Thoracic aorta (tissue), 2 donors: ENCODE results near the gene NFIA. TPM values are rescaled to one million over a fixed set of nuclear protein-coding genes. Genes with fewer than 3 reads are reported as not detected.
A peak's percentile ranks its signal among the peaks of the same experiment; 100 is the strongest.

Experiments
- ATAC-seq: fragments of 150-250 bp; one replicate; pipeline ENCODE4 v1.8.0; 2017; ENCODE audit warnings: low read depth; ENCODE audit not compliant: insufficient number of reproducible peaks, low FRiP score
- DNase-seq: peaks from one replicate; pipeline ENCODE4 v3.0.0-alpha.2; 2020; ENCODE audit warnings: low spot score
- H3K27ac ChIP-seq, 2 donors: fragments of 200-600 bp; sonication (generic); 1 replicate in 1 of 2; 2 replicates in 1 of 2; pipeline ENCODE4 v1.5.1; 2016; ENCODE audit warnings: mild to moderate bottlenecking in 2 of 2, moderate library complexity in 2 of 2
- H3K27me3 ChIP-seq: fragments of 200-600 bp; sonication (generic); replicated peaks from 2 replicates; pipeline ENCODE4 v1.6.0; 2016; ENCODE audit warnings: mild to moderate bottlenecking; ENCODE audit not compliant: insufficient read depth
- H3K36me3 ChIP-seq: fragments of 200-600 bp; sonication (generic); one replicate; pipeline ENCODE4 v1.5.1; 2016
- H3K4me1 ChIP-seq, 2 donors: fragments of 200-600 bp; sonication (generic); 1 replicate in 1 of 2; 2 replicates in 1 of 2; pipeline versions ENCODE4 v1.5.1 to v1.6.0; 2016; ENCODE audit warnings: low read depth in 2 of 2, mild to moderate bottlenecking in 1 of 2; ENCODE audit not compliant: control insufficient read depth in 1 of 2
- H3K4me3 ChIP-seq: fragments of 200-600 bp; sonication (generic); 2 replicates; pipeline ENCODE4 v1.5.1; 2016; ENCODE audit warnings: mild to moderate bottlenecking
- H3K9me3 ChIP-seq: fragments of 200-600 bp; sonication (generic); 2 replicates; pipeline ENCODE4 v1.5.1; 2016
- total RNA-seq, 2 donors: library from RNA; depleted of rRNA; stranded (reverse); fragments of >200 nt; gene quantifications; one replicate each; pipeline versions ENCODE4 v1.1.0 to v1.2.3, GENCODE V29; 2016
- TF ChIP-seq, protein P1 (sequence below): fragments of 200-600 bp; sonication (generic); IDR thresholded peaks from one replicate; pipeline ENCODE4 v1.5.1; 2019; ENCODE audit warnings: antibody characterized with exemption

Gene NFIA
- total RNA-seq, 2 donors from 2014 or later = 99.8 to 118 TPM

DNA sequence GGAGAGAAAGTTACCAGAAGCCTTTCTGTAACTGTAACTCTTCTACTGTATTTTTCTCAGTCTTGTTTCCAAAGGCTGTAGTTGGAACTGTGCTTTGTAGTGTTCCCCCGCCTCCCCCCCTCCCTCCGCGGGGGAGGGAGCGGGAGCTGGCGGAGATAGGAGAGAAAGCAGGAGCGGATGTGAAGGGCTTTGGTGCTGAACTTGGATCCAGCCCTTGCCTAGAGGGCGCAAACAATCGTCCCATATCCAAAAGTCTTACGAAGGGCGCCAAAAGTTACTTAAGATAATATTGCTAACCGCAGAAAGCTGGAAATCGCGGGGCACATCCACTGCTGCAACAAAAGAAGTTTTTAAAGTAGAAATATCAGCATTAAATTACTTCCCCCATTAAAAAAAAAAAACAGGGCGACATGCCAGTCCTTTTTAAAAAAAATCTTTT, 2.4 kb upstream of the NFIA start:
- DNase-seq (peak; percentile 52), ATAC-seq (no peak)
- TF ChIP-seq, protein P1, sequence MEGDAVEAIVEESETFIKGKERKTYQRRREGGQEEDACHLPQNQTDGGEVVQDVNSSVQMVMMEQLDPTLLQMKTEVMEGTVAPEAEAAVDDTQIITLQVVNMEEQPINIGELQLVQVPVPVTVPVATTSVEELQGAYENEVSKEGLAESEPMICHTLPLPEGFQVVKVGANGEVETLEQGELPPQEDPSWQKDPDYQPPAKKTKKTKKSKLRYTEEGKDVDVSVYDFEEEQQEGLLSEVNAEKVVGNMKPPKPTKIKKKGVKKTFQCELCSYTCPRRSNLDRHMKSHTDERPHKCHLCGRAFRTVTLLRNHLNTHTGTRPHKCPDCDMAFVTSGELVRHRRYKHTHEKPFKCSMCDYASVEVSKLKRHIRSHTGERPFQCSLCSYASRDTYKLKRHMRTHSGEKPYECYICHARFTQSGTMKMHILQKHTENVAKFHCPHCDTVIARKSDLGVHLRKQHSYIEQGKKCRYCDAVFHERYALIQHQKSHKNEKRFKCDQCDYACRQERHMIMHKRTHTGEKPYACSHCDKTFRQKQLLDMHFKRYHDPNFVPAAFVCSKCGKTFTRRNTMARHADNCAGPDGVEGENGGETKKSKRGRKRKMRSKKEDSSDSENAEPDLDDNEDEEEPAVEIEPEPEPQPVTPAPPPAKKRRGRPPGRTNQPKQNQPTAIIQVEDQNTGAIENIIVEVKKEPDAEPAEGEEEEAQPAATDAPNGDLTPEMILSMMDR = peak; percentile 7
- H3K9me3 ChIP-seq = no peaks in the 10 kb centered on the region
- peak overlapping the region; percentile 96 for H3K4me3 ChIP-seq
- H3K27ac ChIP-seq = peak overlapping the region; percentile 79 to 87
- peaks cover 27 to 37% of the 10 kb centered on the region in 2 donors for H3K4me1 ChIP-seq
- no peaks in the 10 kb centered on the region for H3K27me3 ChIP-seq
- H3K36me3 ChIP-seq = no peaks in the 10 kb centered on the region

DNA sequence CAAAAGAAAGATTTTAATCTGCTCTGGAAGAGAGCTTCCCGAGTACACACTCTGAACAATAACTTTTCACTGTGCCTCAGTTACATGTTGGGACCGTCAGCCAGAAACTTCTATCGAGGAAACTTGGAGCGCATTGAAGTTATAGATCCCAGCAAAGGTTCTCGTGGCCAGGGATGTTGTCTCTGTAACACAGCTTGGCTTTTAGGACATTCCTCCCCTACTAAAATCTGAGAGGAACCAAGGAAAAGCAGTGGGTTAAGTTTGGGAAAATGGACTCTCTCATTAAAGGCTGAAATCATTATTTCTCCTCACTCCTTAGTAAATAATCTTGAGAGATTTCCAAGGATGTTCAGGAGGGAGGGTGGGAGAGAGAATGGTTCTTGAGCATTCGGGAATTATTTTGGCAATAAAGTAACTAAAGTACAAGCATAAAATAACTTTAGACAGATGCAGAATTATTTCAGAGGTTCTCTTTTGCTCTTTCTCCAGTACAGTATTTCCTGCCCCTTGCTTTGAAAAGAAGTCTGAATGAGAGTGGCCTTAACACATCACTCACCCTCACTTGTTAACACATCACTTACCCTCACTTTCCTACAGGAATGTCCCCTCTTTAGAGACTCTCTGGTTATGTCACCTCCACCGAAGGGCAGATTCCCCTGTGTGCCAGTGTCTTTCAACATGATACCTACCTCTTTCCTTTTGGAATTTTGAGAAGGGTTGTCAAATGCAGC, 1.8 kb upstream of the NFIA start:
- H3K4me1 ChIP-seq = peaks cover 27 to 37% of the 10 kb centered on the region in 2 donors
- DNase-seq (no peak), ATAC-seq (no peak)
- H3K27me3 ChIP-seq = no peaks in the 10 kb centered on the region
- TF ChIP-seq, protein P1 = no peak
- H3K27ac ChIP-seq = peak overlapping the region; percentile 79 to 87
- no peaks in the 10 kb centered on the region for H3K36me3 ChIP-seq
- peak overlapping the region; percentile 96 for H3K4me3 ChIP-seq
- H3K9me3 ChIP-seq = no peaks in the 10 kb centered on the region

DNA sequence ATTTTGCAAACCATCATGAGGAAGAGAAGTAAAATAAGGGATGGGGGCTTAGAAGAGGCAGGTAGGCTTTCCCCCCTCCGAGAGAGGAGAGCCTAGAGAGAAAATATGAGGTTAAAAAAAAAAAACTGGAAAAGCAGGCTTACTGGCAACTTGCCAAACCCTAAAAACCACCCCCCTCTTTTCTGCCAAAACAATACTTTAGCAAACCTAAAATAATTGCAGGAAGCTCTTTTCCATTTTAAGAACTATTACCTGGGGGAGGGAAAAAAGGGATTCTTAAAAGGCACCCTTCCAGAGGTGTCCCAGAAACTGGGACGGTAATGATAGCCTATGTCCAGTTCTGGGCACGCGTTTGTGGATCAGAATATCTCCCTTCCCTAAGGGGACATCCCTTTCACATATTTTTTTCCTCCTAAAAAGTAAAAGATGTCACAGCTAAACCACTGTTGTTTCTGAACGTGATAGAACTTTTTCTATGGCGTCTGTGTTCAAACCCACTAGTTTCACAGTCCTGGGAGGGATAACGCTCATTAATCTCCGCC, 1.1 kb upstream of the NFIA start:
- Histone ChIP-seq H3K36me3 (no peaks in the 10 kb centered on the region), H3K4me3 (peak overlapping the region; percentile 96), H3K27me3 (no peaks in the 10 kb centered on the region), H3K4me1 (peaks cover 24 to 32% of the 10 kb centered on the region in 2 donors), H3K9me3 (no peaks in the 10 kb centered on the region), H3K27ac (peak overlapping the region; percentile 79 to 87)
- TF ChIP-seq, protein P1 = no peak
- ATAC-seq (no peak), DNase-seq (no peak)

DNA sequence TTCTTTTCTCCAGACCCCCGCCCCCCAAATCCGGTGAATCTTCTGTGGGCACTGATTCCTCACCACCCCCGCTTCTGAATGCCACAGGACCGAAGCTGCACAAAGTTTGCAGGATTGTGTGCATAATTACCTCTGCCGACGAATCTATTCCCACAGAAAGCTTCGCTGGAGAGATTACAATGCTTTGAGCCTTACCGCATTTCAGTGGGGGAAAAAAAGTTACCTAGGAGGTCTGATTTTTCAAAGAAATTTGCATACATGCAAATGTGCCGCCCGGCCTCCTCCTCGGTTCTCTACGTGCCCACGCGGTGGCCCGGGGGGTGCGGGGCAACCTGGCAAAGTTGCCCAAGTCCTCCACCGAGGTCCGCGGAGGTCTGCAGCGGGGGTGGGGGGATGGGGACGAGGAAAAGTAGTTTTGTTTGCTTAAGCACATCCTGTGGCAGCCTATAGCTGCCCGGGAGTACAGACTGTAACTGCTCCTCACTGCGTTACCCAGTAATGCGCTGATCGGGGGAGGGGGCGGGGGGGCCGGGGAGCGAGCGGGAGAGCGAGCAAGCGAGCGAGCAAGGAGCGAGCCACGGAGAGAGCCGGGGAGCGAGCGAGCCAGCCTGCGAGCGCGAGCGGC, 563 bp upstream of the NFIA start:
- ATAC-seq (no peak), DNase-seq (no peak)
- Histone ChIP-seq H3K27ac (peak overlapping the region; percentile 79 to 87), H3K4me3 (peak overlapping the region; percentile 96), H3K9me3 (no peaks in the 10 kb centered on the region), H3K4me1 (peaks cover 24 to 28% of the 10 kb centered on the region in 2 donors), H3K27me3 (no peaks in the 10 kb centered on the region), H3K36me3 (no peaks in the 10 kb centered on the region)
- TF ChIP-seq, protein P1 = no peak
